Transverse colon (tissue), 4 donors: Measurements from ENCODE around the gene DNAJC5. TPM values are rescaled to one million over a fixed set of nuclear protein-coding genes. Genes with fewer than 3 reads are reported as not detected.

Source experiments
- DNase-seq: peaks from one replicate; pipeline ENCODE4 v3.0.0-alpha.2; 2019
- H3K27ac ChIP-seq, 4 donors: fragments of 200-600 bp; sonication (generic); 2 replicates each; pipeline ENCODE4 v1.5.1; 2016 to 2018; ENCODE audit warnings: inconsistent platforms in 4 of 4
- H3K27me3 ChIP-seq: fragments of 200-600 bp; sonication (generic); 2 replicates; pipeline ENCODE4 v1.5.1; 2017; ENCODE audit warnings: inconsistent platforms
- H3K36me3 ChIP-seq, 4 donors: fragments of 200-600 bp; sonication (generic); 2 replicates each; pipeline ENCODE4 v1.5.1; 2017 to 2019; ENCODE audit warnings: inconsistent platforms in 4 of 4
- H3K4me1 ChIP-seq, 4 donors: fragments of 200-600 bp; sonication (generic); 2 replicates each; pipeline ENCODE4 v1.5.1; 2017 to 2020; ENCODE audit warnings: inconsistent platforms in 4 of 4
- H3K4me3 ChIP-seq, 4 donors: fragments of 200-600 bp; sonication (generic); 1 replicate in 1 of 4; 2 replicates in 3 of 4; pipeline versions ENCODE4 v1.5.1 to v1.6.1; 2017 to 2019; ENCODE audit warnings: inconsistent platforms in 4 of 4
- H3K9me3 ChIP-seq, 2 donors: fragments of 200-600 bp; sonication (generic); 2 replicates each; pipeline ENCODE4 v1.5.1; 2017 to 2019; ENCODE audit warnings: inconsistent platforms in 2 of 2
- CTCF ChIP-seq, 5 experiments: fragments of 200-600 bp in 3 of 5; fragments of 450-650 bp in 2 of 5; sonication (generic) in 3 of 5; IDR thresholded peaks; 1 replicate in 2 of 5; 2 replicates in 3 of 5; pipeline ENCODE4 v1.5.1; 2016 to 2017; ENCODE audit warnings: antibody characterized with exemption in 5 of 5, inconsistent platforms in 3 of 5, mild to moderate bottlenecking in 2 of 5, moderate library complexity in 1 of 5
- EP300 ChIP-seq: sonication (generic); formaldehyde crosslinking; IDR thresholded peaks from one replicate; pipeline ENCODE4 v1.6.1; 2017; ENCODE audit warnings: antibody characterized with exemption, low read depth
- POLR2A ChIP-seq: fragments of 450-650 bp; IDR thresholded peaks from one replicate; pipeline ENCODE4 v1.6.1; 2016; ENCODE audit warnings: antibody characterized with exemption, mild to moderate bottlenecking, moderate library complexity
- POLR2AphosphoS5 ChIP-seq, 3 donors: sonication (generic); formaldehyde crosslinking; IDR thresholded peaks; one replicate each; pipeline ENCODE4 v1.6.1; 2016; ENCODE audit warnings: antibody characterized with exemption in 3 of 3
- WGBS, 2 donors: methylation state at CpG; one replicate each; pipeline ENCODE4 v1.1.5; 2018; ENCODE audit warnings: low coverage in 1 of 2; 5-methylcytosine and 5-hydroxymethylcytosine counted together
- in situ Hi-C, 4 donors: fragments of 200-750 bp; cut with MboI; loops; one replicate each; pipeline versions ENCODE4 v1.15.0 to v1.15.1; 2017; ENCODE audit warnings: low sequenced_read_pairs in 3 of 4, low pct_ligation_motif_present in 1 of 4, low pct_unique_long_range_greater_than_20kb in 1 of 4
- intact Hi-C: fragments of 100-400 bp; cut with DNase I; formaldehyde crosslinking; loops from one replicate; pipeline ENCODE4 v1.15.1; 2023; ENCODE audit warnings: low total_unique reads
- total RNA-seq, 4 donors: library from RNA; depleted of rRNA; stranded (reverse); fragments of >200 nt; gene quantifications; one replicate each; pipeline ENCODE4 v1.1.0, GENCODE V29; 2016

DNAJC5 gene
- total RNA-seq, 4 donors from 2014 or later, result 59.9 to 77.3 (median 71.4) TPM

GRCh38 chr20:63897978-63898561 is 3.1 kb downstream of the DNAJC5 start:
- TF ChIP-seq POLR2AphosphoS5 (IDR thresholded peaks at IDR 0.05) (no peak), CTCF (IDR thresholded peaks at IDR 0.05) (no peak), POLR2A (no peak), EP300 (no peak)
- 80 to 81% methylated on average over 5 to 6 of the region's 6 CpGs for WGBS, 2 donors
- Histone ChIP-seq H3K9me3 (no peaks in the 10 kb centered on the region), H3K27me3 (no peaks in the 10 kb centered on the region), H3K4me1 (peaks cover 16 to 61% (median 34%) of the 10 kb centered on the region in 4 donors), H3K27ac (no peak overlapping the region), H3K36me3 (no peaks in the 10 kb centered on the region), H3K4me3 (no peak overlapping the region)
- intact Hi-C loops, result no loop called here
- in situ Hi-C loops, result no loop called here
- DNase-seq, result no peak

GRCh38 chr20:63898882-63899558 is 4.1 kb downstream of the DNAJC5 start:
- Histone ChIP-seq H3K27ac (no peak overlapping the region), H3K27me3 (no peaks in the 10 kb centered on the region), H3K4me1 (peaks cover 16 to 67% (median 37%) of the 10 kb centered on the region in 4 donors), H3K9me3 (no peaks in the 10 kb centered on the region), H3K4me3 (no peak overlapping the region), H3K36me3 (no peaks in the 10 kb centered on the region)
- in situ Hi-C loops (no loop called here), intact Hi-C loops (no loop called here)
- TF ChIP-seq EP300 (no peak), POLR2AphosphoS5 (IDR thresholded peaks at IDR 0.05) (no peak), POLR2A (no peak), CTCF (IDR thresholded peaks at IDR 0.05) (no peak)
- 83 to 87% methylated on average over 3 to 10 of the region's 10 CpGs for whole genome bisulfite sequencing, 2 donors
- DNase-seq, result no peak

GRCh38 chr20:63900413-63900812 is 5.5 kb downstream of the DNAJC5 start:
- peaks cover 16 to 66% (median 41%) of the 10 kb centered on the region in 4 donors for H3K4me1 ChIP-seq
- no peaks in the 10 kb centered on the region for H3K9me3 ChIP-seq
- no peak for DNase-seq
- H3K27me3 ChIP-seq, result no peaks in the 10 kb centered on the region
- in situ Hi-C loops, result no loop called here
- no peaks in the 10 kb centered on the region for H3K36me3 ChIP-seq
- H3K27ac ChIP-seq, result no peak overlapping the region
- TF ChIP-seq POLR2AphosphoS5 (IDR thresholded peaks at IDR 0.05) (no peak), POLR2A (no peak), CTCF (IDR thresholded peaks at IDR 0.05) (no peak), EP300 (no peak)
- WGBS, 2 donors, result 78 to 93% methylated on average over 2 to 3 of the region's 3 CpGs
- intact Hi-C loops, result no loop called here
- H3K4me3 ChIP-seq, result no peak overlapping the region

- no peak overlapping the region for H3K4me3 ChIP-seq
- H3K27me3 ChIP-seq, result no peaks in the 10 kb centered on the region
- TF ChIP-seq POLR2AphosphoS5 (IDR thresholded peaks at IDR 0.05) (no peak), CTCF (IDR thresholded peaks at IDR 0.05) (no peak), POLR2A (no peak), EP300 (no peak)
- H3K36me3 ChIP-seq, result no peaks in the 10 kb centered on the region
- H3K9me3 ChIP-seq, result no peaks in the 10 kb centered on the region
- peaks cover 4 to 55% (median 31%) of the 10 kb centered on the region in 4 donors for H3K4me1 ChIP-seq
- in situ Hi-C loops (no loop called here), intact Hi-C loops (no loop called here)
- 87 to 88% methylated on average over 6 to 11 of the region's 11 CpGs for WGBS, 2 donors
- DNase-seq, result no peak
- H3K27ac ChIP-seq, result no peak overlapping the region
Measured at GRCh38 chr20:63903796-63904561, 9.1 kb downstream of the DNAJC5 start.
